ENCODE measurements around the gene ODAPH.
"Not testable (repeated sequence)": the region's sequence is repeated elsewhere in the genome, so short reads cannot be mapped to it uniquely, and the experiment has no call there.

Gene ODAPH

DNA sequence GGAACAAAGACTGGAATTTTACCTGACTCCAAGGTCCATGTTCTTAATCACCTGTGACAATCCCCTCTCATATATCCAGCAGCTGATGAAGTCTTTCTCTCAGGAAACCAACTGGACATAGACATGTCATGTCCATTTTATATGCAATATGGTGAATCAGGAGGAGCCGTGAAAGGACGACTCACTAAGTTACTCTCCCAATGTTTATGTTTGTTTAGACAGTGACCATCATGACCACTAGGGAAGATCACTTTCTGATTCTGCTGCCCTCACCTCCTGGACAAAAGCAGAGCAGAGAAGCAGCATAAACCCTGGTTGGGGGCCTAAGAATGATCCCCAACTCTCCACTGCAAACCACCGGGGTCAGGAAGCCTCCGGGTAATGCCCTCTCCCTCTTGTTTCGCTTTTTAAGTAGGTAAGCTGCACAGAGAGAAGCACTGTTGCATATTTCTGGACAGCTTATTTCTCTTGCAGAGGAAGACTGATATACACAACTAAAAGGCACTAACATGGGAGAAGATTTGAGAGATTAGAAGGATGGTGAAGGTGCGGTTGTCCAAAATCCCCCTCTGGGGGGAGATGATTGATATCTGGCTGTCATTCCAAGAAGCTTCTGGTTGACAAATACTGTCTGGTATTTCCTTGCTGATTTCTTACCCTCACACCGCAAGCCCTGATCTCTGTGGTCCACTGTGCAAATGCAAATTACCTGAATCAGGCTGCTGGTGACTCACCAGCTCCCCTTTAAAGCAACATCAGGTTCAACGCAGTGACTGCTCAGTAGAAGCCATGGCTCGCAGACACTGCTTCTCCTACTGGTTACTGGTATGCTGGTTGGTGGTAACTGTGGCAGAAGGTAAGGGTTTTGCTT is at the start of gene ODAPH:
ODAPH (plus strand) TSS at position 773 of the 871 bp plus-strand sequence; CDS start at position 790, 17 bp downstream.
- DNase-seq (ENCODE audit: low spot score): no peak

GRCh38 chr4:75509592-75509991 is 46.3 kb upstream of the ODAPH start:
- DNase-seq (ENCODE audit: low spot score): not testable (repeated sequence)

- DNase-seq (ENCODE audit: low spot score): no peak
These were observed 44.0 kb upstream of the ODAPH start for GRCh38 chr4:75511841-75512240.

- no peak for DNase-seq (ENCODE audit: low spot score)
These were observed 43.3 kb upstream of the ODAPH start for GRCh38 chr4:75512386-75513211.

- DNase-seq (ENCODE audit: low spot score): no peak
These were observed 42.2 kb upstream of the ODAPH start for GRCh38 chr4:75513526-75514130.

DNA sequence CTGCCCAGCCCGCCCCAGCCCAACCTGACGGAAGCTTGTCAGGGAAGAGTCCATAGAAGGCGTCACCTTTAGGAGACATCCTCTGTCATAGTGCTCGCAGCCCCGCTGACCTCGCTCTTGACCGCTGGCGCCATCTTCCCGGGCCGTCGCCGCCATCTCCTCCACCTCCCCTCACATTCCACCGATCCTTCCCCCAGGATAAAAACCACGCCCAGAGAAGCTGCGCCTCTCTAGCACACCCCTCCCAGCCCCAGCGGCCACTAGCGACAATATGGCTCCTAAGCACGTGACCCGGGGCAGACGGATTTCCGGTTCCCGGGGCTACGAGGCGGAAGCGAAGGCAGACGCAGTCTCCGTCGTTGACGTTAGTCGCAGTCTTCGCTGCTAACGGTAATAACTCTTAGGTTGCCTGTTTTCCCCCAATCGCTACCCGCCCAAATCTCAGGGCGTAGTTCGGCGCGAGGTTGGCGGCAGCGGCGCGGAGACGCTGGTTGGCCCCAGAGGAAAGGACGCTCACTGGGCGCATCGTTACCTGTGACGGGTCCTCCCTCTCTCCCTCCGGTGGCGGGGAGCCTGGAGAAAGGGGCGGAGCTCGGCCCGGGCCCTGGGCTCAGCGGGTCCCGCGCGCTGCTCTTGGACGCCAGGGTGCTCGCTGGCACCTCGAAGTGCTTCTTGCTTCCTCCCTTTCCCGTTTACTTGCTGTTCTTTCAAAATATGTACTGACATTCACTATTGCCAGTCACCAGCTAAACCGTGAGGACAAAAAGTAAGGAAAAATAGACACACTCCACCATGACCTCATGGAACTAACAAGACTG is 41.5 kb upstream of the ODAPH start, which contains the start of the genes RCHY1 and THAP6:
RCHY1 (minus strand) TSS at position 273 of the 818 bp plus-strand sequence; CDS start at position 156, 117 bp downstream.
THAP6 (plus strand) TSS at position 343 of the 818 bp plus-strand sequence. CDS start 980 bp downstream, outside the sequence.
- peak; percentile 94 for DNase-seq (ENCODE audit: low spot score)

DNA sequence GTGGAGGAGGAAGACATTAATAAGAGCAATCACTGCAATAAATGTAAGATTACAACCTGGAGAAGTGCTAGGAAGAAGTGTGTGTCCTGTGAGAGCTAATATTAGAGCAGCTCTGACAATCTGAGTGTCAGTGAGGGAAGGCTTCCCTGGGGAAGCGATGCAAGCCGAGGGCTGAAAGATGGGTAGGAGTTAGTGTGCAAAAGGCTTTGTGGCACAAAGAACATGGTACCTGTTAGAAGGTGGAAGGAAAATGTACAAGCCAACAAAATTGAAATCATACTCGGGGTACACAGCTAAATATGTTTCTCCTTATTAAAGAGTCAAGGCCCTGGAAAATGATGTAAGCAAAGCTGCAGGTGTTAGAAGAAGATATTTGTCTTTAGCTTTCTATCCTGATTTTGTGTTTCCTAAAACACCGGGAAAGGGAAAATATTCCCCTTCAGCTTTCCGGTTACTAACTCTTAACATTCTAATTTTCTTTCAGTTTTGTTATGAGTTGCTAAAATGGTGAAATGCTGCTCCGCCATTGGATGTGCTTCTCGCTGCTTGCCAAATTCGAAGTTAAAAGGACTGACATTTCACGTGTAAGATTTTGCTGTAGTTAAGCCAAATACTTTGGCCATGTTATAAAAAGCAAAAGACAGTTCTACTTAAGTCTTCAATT is 40.8 kb upstream of the ODAPH start:
- no peak for DNase-seq (ENCODE audit: low spot score)

- no peak for DNase-seq (ENCODE audit: low spot score)
These were observed 39.7 kb upstream of the ODAPH start for GRCh38 chr4:75516144-75516543.

DNA sequence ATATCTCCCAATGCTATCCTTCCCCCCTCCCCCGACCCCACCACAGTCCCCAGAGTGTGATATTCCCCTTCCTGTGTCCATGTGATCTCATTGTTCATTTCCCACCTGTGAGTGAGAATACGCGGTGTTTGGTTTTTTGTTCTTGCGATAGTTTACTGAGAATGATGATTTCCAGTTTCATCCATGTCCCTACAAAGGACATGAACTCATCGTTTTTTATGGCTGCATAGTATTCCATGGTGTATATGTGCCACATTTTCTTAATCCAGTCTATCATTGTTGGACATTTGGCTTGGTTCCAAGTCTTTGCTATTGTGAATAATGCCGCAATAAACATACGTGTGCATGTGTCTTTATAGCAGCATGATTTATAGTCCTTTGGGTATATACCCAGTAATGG is 36.4 kb upstream of the ODAPH start:
- not testable (repeated sequence) for DNase-seq (ENCODE audit: low spot score)

- no peak for DNase-seq (ENCODE audit: low spot score)
These were observed 30.8 kb upstream of the ODAPH start for GRCh38 chr4:75525086-75525485.

- DNase-seq (ENCODE audit: low spot score): no peak
These were observed 30.0 kb upstream of the ODAPH start for GRCh38 chr4:75525910-75526309.

GRCh38 chr4:75527482-75527881 is 28.4 kb upstream of the ODAPH start:
- DNase-seq (ENCODE audit: low spot score): no peak

- no peak for DNase-seq (ENCODE audit: low spot score)
These were observed 25.1 kb upstream of the ODAPH start for GRCh38 chr4:75530556-75531322.

GRCh38 chr4:75531536-75532143 is 24.2 kb upstream of the ODAPH start:
- DNase-seq (ENCODE audit: low spot score): not testable (repeated sequence)

- DNase-seq (ENCODE audit: low spot score): not testable (repeated sequence)
These were observed 22.5 kb upstream of the ODAPH start for GRCh38 chr4:75533339-75533887.

DNA sequence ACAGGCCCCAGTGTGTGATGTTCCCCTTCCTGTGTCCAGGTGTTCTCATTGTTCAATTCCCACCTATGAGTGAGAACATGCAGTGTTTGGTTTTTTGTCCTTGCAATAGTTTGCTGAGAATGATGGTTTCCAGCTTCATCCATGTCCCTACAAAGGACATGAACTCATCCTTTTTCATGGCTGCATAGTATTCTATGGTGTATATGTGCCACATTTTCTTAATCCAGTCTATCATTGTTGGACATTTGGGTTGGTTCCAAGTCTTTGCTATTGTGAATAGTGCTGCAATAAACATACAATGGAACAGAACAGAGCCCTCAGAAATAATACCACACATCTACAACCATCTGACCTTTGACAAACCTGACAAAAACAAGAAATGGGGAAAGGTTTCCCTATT is 21.9 kb upstream of the ODAPH start:
- not testable (repeated sequence) for DNase-seq (ENCODE audit: low spot score)

DNA sequence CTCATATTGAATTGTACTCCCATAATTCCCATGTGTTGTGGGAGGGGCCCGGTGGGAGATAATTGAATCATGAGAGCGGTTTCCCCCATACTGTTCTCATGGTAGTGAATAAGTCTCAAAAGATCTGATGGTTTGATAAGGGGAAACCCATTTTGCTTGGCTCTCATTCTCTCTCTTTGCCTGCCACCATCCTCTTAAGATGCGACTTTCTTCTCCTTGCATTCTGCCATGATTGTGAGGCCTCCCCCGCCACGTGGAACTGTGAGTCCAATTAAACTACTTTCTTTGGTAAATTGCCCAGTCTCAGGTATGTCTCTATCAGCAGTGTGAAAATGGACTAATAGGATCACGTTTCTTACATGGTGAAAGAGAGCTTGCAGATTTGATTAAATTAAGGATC is 18.6 kb upstream of the ODAPH start:
- DNase-seq (ENCODE audit: low spot score): not testable (repeated sequence)

GRCh38 chr4:75542824-75543223 is 13.0 kb upstream of the ODAPH start:
- no peak for DNase-seq (ENCODE audit: low spot score)

DNA sequence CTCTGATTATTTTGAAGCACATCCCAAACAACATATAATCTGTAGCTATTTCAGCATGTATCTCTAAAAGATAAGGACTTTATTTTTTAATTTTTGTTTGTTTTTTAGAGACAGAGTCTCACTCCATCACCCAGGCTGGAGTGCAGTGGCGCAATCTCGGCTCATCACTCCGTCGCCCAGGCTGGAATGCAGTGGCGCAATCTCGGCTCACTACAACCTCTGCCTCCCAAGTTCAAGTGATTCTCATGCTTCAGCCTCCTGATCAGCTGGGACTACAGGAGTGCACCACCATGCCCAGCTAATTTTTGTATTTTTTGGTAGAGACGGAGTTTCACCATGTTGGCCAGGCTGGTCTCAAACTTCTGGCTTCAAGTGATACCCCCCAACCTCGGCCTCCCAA is 11.6 kb upstream of the ODAPH start:
- DNase-seq (ENCODE audit: low spot score): not testable (repeated sequence)

Measured in hematopoietic multipotent progenitor cell treated with erythropoietin and hydrocortisone succinate and interleukin-3 and kit ligand, for 15 days (in vitro differentiated cells).